GM19023 (cell line): Measurements from ENCODE around the gene RPL21.

Experiments
- ATAC-seq: cut with Tn5 transposase; IDR thresholded peaks from one replicate; pipeline ENCODE4 v1.9.1; 2021; ENCODE audit warnings: mild to moderate bottlenecking, moderate library complexity; ENCODE audit not compliant: unreplicated experiment

Gene RPL21

GRCh38 chr13:27257648-27258253 is 6.4 kb downstream of the RPL21 start:
- no peak for ATAC-seq

- ATAC-seq, result no peak
Observed at GRCh38 chr13:27258637-27259386, 7.5 kb downstream of the RPL21 start.

- no peak for ATAC-seq
Observed at GRCh38 chr13:27259831-27260230, 8.5 kb downstream of the RPL21 start.

GRCh38 chr13:27261396-27261795 is 10.0 kb downstream of the RPL21 start:
- ATAC-seq, result no peak

GRCh38 chr13:27263438-27263837 is 12.1 kb downstream of the RPL21 start:
- ATAC-seq, result no peak

- no peak for ATAC-seq
Observed at GRCh38 chr13:27264181-27264580, 12.8 kb downstream of the RPL21 start.

GRCh38 chr13:27264648-27265047 is 13.3 kb downstream of the RPL21 start:
- ATAC-seq, result no peak

GRCh38 chr13:27266917-27267316 is 15.6 kb downstream of the RPL21 start:
- ATAC-seq, result no peak

- ATAC-seq, result no peak
Observed at GRCh38 chr13:27267596-27267995, 16.2 kb downstream of the RPL21 start.

GRCh38 chr13:27269114-27269665 is 17.8 kb downstream of the RPL21 start:
- no peak for ATAC-seq

GRCh38 chr13:27270594-27271520 is 19.5 kb downstream of the RPL21 start, which contains the start of gene RASL11A:
RASL11A (plus strand) TSS chr13:27270830; CDS start chr13:27270945, 115 bp downstream.
- peak; percentile 91 for ATAC-seq

GRCh38 chr13:27271570-27272096 is 20.3 kb downstream of the RPL21 start:
- no peak for ATAC-seq

- no peak for ATAC-seq
Observed at GRCh38 chr13:27273658-27274425, 22.5 kb downstream of the RPL21 start.

GRCh38 chr13:27274631-27275030 is 23.3 kb downstream of the RPL21 start:
- no peak for ATAC-seq

- ATAC-seq, result no peak
Observed at GRCh38 chr13:27276188-27276587, 24.8 kb downstream of the RPL21 start.

GRCh38 chr13:27279506-27279905 is 28.1 kb downstream of the RPL21 start:
- ATAC-seq, result no peak

- no peak for ATAC-seq
Observed at GRCh38 chr13:27280009-27280656, 28.8 kb downstream of the RPL21 start.

- ATAC-seq, result no peak
Observed at GRCh38 chr13:27280841-27281240, 29.5 kb downstream of the RPL21 start.

GRCh38 chr13:27281420-27281819 is 30.1 kb downstream of the RPL21 start:
- ATAC-seq, result no peak
